CD14-positive monocyte (primary cell): ENCODE measurements around the gene CAST. TPM values are rescaled to one million over a fixed set of nuclear protein-coding genes. Genes with fewer than 3 reads are reported as not detected.

Source experiments
- DNase-seq, 3 donors: peaks; one replicate each; pipeline ENCODE4 v3.0.0-alpha.2; 2011 to 2022
- H2AFZ ChIP-seq: 2 replicates; pipeline ENCODE4 v1.6.0; 2012; ENCODE audit warnings: mild to moderate bottlenecking, low read depth, low read length, inconsistent platforms; ENCODE audit not compliant: insufficient read depth, poor library complexity, severe bottlenecking
- H3K27ac ChIP-seq, 2 donors: 1 replicate in 1 of 2; 2 replicates in 1 of 2; pipeline ENCODE4 v1.5.1; 2012 to 2013; ENCODE audit warnings: low read length in 2 of 2, control low read depth in 1 of 2, inconsistent platforms in 1 of 2, low read depth in 1 of 2, mild to moderate bottlenecking in 1 of 2
- H3K27me3 ChIP-seq, 2 donors: one replicate each; pipeline versions ENCODE4 v1.6.0 to v1.6.1; 2011 to 2013; ENCODE audit warnings: low read length in 2 of 2; ENCODE audit not compliant: control insufficient read depth in 2 of 2, insufficient read depth in 2 of 2
- H3K36me3 ChIP-seq, 2 donors: replicated peaks in 1 of 2; 1 replicate in 1 of 2; 2 replicates in 1 of 2; pipeline versions ENCODE4 v1.5.1 to v1.6.1; 2012 to 2013; ENCODE audit warnings: low read length in 2 of 2, control low read depth in 1 of 2, inconsistent platforms in 1 of 2, mild to moderate bottlenecking in 1 of 2; ENCODE audit not compliant: insufficient read depth in 2 of 2, control insufficient read depth in 1 of 2
- H3K4me1 ChIP-seq, 2 donors: 1 replicate in 1 of 2; 2 replicates in 1 of 2; pipeline versions ENCODE4 v1.5.1 to v1.6.1; 2012 to 2013; ENCODE audit warnings: low read length in 2 of 2, control low read depth in 1 of 2, inconsistent platforms in 1 of 2, mild to moderate bottlenecking in 1 of 2, moderate library complexity in 1 of 2; ENCODE audit not compliant: insufficient read depth in 2 of 2, control insufficient read depth in 1 of 2
- H3K4me2 ChIP-seq: replicated peaks from 2 replicates; pipeline ENCODE3; 2012; ENCODE audit warnings: low read length, moderate library complexity, mild to moderate bottlenecking; ENCODE audit not compliant: poor library complexity, severe bottlenecking; ENCODE audit errors: extremely low read depth
- H3K4me3 ChIP-seq, 3 experiments: fragments of 200-600 bp in 1 of 3; sonication (generic) in 1 of 3; replicated peaks in 1 of 3; 1 replicate in 2 of 3; 2 replicates in 1 of 3; pipeline ENCODE4 v1.5.1; 2011 to 2013; ENCODE audit warnings: low read length in 3 of 3, mild to moderate bottlenecking in 3 of 3, control low read depth in 2 of 3, low read depth in 2 of 3, inconsistent platforms in 1 of 3, moderate library complexity in 1 of 3
- H3K79me2 ChIP-seq: 2 replicates; pipeline ENCODE4 v1.6.0; 2012; ENCODE audit warnings: mild to moderate bottlenecking, control low read depth, inconsistent platforms, low read length, moderate library complexity; ENCODE audit not compliant: insufficient read depth
- H3K9ac ChIP-seq: 2 replicates; pipeline ENCODE4 v1.6.0; 2017; ENCODE audit warnings: low read length, mild to moderate bottlenecking; ENCODE audit not compliant: insufficient read depth, poor library complexity, severe bottlenecking
- H3K9me3 ChIP-seq, 2 donors: replicated peaks in 1 of 2; 1 replicate in 1 of 2; 2 replicates in 1 of 2; pipeline versions ENCODE4 v1.5.1 to v1.6.1; 2012 to 2013; ENCODE audit warnings: low read length in 2 of 2, control low read depth in 1 of 2; ENCODE audit not compliant: control insufficient read depth in 1 of 2, insufficient read depth in 1 of 2
- H4K20me1 ChIP-seq: 2 replicates; pipeline ENCODE4 v1.6.0; 2012; ENCODE audit warnings: mild to moderate bottlenecking, low read length, control low read depth, moderate library complexity; ENCODE audit not compliant: insufficient read depth
- H3K27ac Mint-ChIP-seq, 7 donors: one replicate each; pipeline ENCODE4 v1.8.0; 2020; ENCODE audit warnings: mild to moderate bottlenecking in 7 of 7, mixed read lengths in 7 of 7, moderate library complexity in 6 of 7, inconsistent platforms in 2 of 7
- H3K27me3 Mint-ChIP-seq, 3 donors: one replicate each; pipeline ENCODE4 v1.8.0; 2021 to 2022; ENCODE audit warnings: low read depth in 3 of 3, mild to moderate bottlenecking in 3 of 3, mixed read lengths in 3 of 3, moderate library complexity in 3 of 3, inconsistent platforms in 1 of 3
- H3K36me3 Mint-ChIP-seq, 2 donors: one replicate each; pipeline ENCODE4 v1.8.0; 2020; ENCODE audit warnings: mixed read lengths in 2 of 2, inconsistent platforms in 1 of 2, mild to moderate bottlenecking in 1 of 2
- H3K4me1 Mint-ChIP-seq: one replicate; pipeline ENCODE4 v1.8.0; 2020; ENCODE audit warnings: mild to moderate bottlenecking, mixed read lengths
- H3K4me3 Mint-ChIP-seq, 2 donors: one replicate each; pipeline ENCODE4 v1.8.0; 2020; ENCODE audit warnings: mild to moderate bottlenecking in 2 of 2, mixed read lengths in 2 of 2, moderate library complexity in 1 of 2
- H3K9me3 Mint-ChIP-seq, 7 donors: one replicate each; pipeline ENCODE4 v1.8.0; 2020 to 2022; ENCODE audit warnings: mixed read lengths in 7 of 7, mild to moderate bottlenecking in 6 of 7, moderate library complexity in 6 of 7, inconsistent platforms in 2 of 7
- CTCF ChIP-seq: fragments of 200-600 bp; IDR thresholded peaks from one replicate; pipeline ENCODE4 v1.8.0; 2022; ENCODE audit warnings: antibody characterized with exemption, mild to moderate bottlenecking
- WGBS: methylation state at CpG from one replicate; pipeline ENCODE4 v1.1.5; 2013; ENCODE audit warnings: missing lambda C conversion rate; ENCODE audit not compliant: insufficient coverage; 5-methylcytosine and 5-hydroxymethylcytosine counted together
- intact Hi-C, 2 donors: fragments of 100-400 bp; cut with micrococcal nuclease; formaldehyde crosslinking; loops; one replicate each; pipeline versions ENCODE4 v1.15.0 to v1.15.1; 2023
- polyA plus RNA-seq, 3 donors: library from polyadenylated mRNA; depleted of rRNA in 1 of 3; unstranded in 2 of 3; stranded (reverse) in 1 of 3; fragments of 300-500 nt in 2 of 3; fragments of >200 nt in 1 of 3; fragmentation: Illumina TruSeq in 2 of 3; gene quantifications; 1 replicate in 2 of 3; 2 replicates in 1 of 3; pipeline ENCODE4 v1.2.3, GENCODE V29; 2012 to 2021

The CAST gene
- polyA plus RNA-seq, 3 donors: 49.6 to 125 (median 76.8) TPM

GRCh38 chr5:96651948-96652753 lies 10.0 kb upstream of the CAST start:
- Histone ChIP-seq H4K20me1 (no peaks in the 10 kb centered on the region), H3K9ac (no peak overlapping the region), H3K9me3 (no peaks in the 10 kb centered on the region), H3K27me3 (no peaks in the 10 kb centered on the region), H3K27ac (no peak overlapping the region), H3K79me2 (no peaks in the 10 kb centered on the region), H3K36me3 (no peaks in the 10 kb centered on the region), H2AFZ (no peak overlapping the region), H3K4me2 (no peak overlapping the region), H3K4me3 (no peak overlapping the region), H3K4me1 (peaks cover 74 to 98% of the 10 kb centered on the region in 2 donors)
- H3K36me3 Mint-ChIP-seq: peaks cover 0 to 4% of the 10 kb centered on the region in 2 donors
- H3K27me3 Mint-ChIP-seq: peaks cover 0 to 4% (median 0%) of the 10 kb centered on the region in 3 donors
- no CpG with 5 or more reads among the region's 4 CpGs for WGBS
- peaks cover 87% of the 10 kb centered on the region for H3K4me1 Mint-ChIP-seq
- peak overlapping the region in 2 of 7 donors; percentile 2 to 19 for H3K27ac Mint-ChIP-seq
- no peak overlapping the region for H3K4me3 Mint-ChIP-seq
- TF ChIP-seq CTCF: peak; percentile 31
- no peak for DNase-seq
- peaks cover 0 to 3% (median 0%) of the 10 kb centered on the region in 7 donors for H3K9me3 Mint-ChIP-seq
- intact Hi-C loops: no loop called here

GRCh38 chr5:96652769-96653454 lies 9.3 kb upstream of the CAST start:
- Histone ChIP-seq H3K4me3 (no peak overlapping the region), H3K79me2 (no peaks in the 10 kb centered on the region), H3K27me3 (no peaks in the 10 kb centered on the region), H3K27ac (no peak overlapping the region), H3K36me3 (no peaks in the 10 kb centered on the region), H3K4me2 (no peak overlapping the region), H4K20me1 (no peaks in the 10 kb centered on the region), H3K9ac (no peak overlapping the region), H3K9me3 (no peaks in the 10 kb centered on the region), H3K4me1 (peaks cover 75 to 98% of the 10 kb centered on the region in 2 donors), H2AFZ (no peak overlapping the region)
- H3K9me3 Mint-ChIP-seq: peaks cover 0 to 3% (median 0%) of the 10 kb centered on the region in 7 donors
- DNase-seq: peak in 1 of 3 donors; percentile 19
- no peak overlapping the region for H3K4me3 Mint-ChIP-seq
- no peak for TF ChIP-seq CTCF
- intact Hi-C loops: no loop called here
- peaks cover 0 to 4% of the 10 kb centered on the region in 2 donors for H3K36me3 Mint-ChIP-seq
- peaks cover 89% of the 10 kb centered on the region for H3K4me1 Mint-ChIP-seq
- H3K27me3 Mint-ChIP-seq: peaks cover 0 to 4% (median 0%) of the 10 kb centered on the region in 3 donors
- H3K27ac Mint-ChIP-seq: peak overlapping the region in 2 of 7 donors; percentile 19 to 52
- no CpG with 5 or more reads among the region's 1 CpG for WGBS
